HG03558 (cell line): ENCODE results near the gene KAZN.

Experiments
- ATAC-seq: cut with Tn5 transposase; IDR thresholded peaks from one replicate; pipeline ENCODE4 v1.9.1; 2021; ENCODE audit warnings: moderate number of reproducible peaks; ENCODE audit not compliant: unreplicated experiment; ENCODE audit errors: extremely low read depth

KAZN gene

DNA sequence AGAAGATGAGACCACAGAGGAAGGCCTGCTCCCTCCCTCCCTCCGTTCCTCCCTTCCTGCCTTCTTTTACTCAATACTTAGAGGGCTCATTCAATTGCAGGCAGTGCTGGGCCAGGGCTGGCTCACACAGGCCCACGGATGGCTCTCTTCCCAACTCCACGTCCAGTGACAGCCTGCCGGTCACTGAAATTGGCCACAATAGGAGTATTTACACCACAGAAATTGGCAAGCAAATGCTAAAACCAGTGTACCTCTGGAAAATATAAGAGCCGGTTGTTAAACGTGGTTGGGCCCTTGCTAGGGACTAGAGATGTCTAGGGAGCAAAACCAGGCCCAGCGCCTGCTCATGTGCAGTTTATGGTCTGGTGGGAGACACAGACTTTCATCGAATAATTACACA lies 482.6 kb downstream of the KAZN start:
- no peak for ATAC-seq

DNA sequence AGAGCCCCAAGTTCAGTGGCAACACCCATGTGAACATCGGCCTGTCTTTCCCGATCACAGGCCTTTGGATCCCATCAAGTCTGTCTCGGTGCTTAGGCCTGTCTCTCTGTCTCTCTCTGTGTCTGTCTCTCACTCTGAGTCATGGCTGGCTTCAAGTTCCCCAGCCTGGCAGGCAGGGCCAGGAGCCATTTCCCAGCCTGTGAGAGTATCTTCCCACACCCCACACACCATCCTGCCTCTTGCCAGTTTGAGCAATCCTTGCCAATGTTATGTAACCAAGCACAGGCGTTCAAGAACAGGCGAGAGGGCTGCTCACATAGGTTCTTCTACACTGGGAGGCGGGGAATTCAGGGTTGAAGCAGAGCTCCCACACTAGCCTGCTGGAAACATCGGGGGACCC lies 485.1 kb downstream of the KAZN start:
- no peak for ATAC-seq

DNA sequence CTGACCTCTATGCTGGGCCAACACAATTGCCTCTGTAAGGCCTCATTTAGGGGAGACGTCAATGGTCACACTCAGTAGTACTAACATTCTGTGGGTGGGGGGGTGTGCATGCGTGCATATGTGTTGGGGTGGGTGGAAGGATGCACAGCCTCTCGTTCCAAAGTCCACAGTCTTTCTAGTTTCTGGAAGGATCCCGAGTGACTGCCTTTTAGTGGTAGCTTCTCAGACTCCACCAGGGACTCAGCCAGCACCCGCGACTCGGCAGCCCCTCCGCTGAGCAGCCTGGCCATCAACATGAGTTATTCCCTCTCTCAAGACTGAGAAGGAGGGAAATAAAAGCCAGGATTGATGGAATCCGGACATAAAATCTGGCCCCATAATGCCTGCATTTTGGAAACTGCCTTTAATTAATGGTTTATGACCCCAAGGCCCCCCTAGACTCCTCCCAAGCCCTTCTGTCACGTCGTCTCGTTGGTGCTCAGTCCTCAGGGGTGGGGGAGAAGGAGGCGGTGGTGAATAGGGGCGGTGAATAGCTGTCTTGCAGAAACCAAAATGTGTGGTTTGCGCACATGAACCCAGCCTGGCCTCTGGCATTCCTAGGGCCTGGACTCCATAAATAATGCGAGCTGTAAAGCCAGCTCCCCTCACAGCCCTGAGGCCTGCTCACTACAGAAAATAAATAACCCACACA lies 489.9 kb downstream of the KAZN start:
- no peak for ATAC-seq

DNA sequence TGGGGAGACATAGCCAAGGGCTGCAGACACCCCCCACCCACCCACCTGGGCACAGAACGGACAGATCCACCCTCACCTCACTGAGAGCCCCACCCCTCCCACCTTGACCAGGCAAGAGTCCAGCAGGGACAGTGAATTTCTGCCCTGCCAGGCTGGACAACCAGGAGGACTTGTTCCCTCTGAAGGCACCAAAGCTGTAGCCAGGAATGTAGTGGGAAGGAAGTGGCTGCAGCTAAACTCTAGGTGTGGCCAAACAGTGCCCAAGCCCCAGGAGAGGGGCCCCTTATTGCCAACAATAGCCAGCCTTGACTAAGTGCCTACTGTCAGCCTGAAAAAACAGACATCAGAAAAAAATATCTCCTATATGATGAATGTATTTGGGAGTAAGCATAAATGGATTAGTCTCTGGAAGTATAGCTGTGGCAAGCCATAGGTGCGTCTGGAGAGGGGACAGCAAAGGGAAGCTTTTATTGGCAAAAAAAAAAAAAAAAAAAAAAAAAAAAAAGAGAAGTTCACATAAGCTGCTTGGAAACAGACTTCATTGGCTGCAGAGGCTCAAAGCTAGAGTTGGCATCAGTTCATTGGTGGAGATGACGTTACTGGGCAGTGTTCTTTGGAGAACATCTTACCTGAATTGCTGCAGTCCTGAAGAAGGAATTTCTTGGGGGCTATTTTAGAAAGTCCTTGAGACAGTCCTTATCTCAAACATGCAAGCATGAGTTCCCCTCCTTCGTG lies 490.9 kb downstream of the KAZN start:
- ATAC-seq, result no peak

DNA sequence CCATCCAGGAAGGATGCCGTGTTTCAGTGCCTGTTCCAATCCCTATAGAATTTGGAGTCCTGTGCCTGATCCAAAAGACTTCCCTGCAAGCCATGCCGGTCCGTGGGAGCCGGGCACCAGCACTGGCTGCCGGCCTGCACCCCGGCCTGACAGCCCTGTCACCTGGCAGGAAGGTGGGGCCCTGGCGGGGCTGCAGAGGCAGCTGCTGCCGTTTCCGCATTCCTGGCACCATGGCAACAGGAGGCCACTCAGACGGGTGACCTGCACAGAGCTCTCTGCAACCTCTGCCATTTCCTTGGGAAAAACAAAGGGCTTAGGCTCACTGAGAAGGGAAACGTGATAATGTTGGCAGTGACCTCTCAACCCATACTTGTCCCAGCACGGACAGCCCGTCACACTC lies 491.9 kb downstream of the KAZN start:
- ATAC-seq, result no peak

DNA sequence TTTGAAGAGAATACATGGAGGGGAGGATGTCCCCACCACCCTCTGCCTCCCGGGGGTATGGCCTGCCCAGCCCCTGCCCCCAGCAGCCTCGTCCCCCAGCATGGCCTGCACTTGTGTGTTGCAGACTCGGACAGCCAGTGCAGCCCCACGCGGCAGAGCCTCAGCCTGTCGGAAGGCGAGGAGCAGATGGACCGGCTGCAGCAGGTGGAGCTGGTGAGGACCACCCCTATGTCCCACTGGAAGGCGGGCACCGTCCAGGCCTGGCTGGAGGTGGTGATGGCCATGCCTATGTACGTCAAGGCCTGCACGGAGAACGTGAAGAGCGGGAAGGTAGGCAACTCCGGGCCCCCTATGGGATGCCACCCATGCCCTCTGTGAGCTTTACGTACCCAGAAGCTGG lies 495.6 kb downstream of the KAZN start:
- ATAC-seq, result no peak

DNA sequence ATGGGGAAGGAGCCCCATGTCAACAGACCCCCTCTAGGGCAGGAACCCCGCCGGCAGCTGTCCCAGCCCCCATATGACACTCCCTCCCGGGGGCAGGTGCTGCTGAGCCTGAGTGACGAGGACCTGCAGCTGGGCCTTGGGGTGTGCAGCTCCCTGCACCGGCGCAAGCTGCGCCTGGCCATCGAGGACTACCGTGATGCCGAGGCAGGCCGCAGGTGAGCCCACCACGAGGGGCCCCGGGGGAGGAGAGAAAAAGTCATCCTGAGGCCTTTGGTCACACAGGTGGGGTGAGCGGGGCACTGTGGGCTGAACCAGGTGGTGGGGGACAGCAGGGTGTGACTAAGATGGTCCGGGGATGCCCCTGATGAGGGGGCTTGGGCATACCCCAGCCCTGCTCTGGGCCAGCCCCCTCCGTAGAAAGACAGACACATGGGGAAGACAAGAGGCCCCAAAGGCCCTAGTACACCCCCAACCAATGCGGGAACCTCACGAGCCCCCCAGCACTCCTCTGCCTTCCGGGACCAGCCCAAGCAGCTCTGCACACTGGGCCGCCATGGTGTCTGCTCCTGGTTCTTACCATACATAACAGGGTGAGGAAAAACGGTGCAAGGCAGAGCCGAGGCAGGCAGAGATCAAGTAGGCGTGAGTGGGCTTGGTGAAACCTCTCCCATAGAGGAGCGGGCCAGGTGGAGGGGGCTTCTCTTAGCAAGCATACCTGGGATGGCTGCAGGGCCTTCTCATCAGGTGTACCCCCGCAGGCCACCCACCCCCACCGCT lies 496.4 kb downstream of the KAZN start:
- no peak for ATAC-seq

DNA sequence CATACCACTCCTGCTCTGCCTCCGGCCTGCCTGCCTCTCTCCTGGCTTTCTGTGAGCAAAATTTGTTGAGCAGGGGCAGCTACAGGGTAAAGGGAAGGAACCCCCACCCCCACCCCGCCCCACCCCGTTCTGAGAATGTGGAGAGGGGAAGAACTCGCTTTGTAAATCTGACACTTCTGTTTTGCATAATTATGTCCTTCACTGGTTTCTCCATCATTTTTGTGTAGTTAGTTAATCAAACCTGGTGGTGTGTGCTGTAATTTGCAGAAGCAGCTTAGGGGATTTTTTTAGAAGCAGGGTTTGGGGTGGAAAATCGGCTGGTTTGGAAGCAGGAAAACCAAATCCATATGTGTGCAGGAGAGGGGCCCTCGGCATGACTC lies 497.0 kb downstream of the KAZN start:
- no peak for ATAC-seq

DNA sequence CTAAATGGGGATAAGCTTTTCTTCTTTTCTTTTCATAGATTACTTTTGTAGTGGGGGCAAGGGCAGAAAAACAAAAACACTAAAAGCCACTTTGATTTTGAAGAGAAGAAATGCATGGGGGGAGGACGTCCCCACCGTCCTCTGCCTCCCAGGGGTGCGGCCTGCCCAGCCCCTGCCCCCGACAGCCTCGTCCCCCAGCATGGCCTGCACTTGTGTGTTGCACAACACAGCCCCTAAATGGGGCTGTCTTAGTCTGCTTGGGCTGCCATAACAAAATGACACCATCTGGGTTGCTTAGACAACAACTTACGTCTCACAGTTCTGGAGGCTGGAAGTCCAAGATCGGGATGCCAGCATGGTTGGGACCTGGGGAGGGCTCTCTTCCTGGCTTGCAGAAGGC lies 497.8 kb downstream of the KAZN start:
- no peak for ATAC-seq

DNA sequence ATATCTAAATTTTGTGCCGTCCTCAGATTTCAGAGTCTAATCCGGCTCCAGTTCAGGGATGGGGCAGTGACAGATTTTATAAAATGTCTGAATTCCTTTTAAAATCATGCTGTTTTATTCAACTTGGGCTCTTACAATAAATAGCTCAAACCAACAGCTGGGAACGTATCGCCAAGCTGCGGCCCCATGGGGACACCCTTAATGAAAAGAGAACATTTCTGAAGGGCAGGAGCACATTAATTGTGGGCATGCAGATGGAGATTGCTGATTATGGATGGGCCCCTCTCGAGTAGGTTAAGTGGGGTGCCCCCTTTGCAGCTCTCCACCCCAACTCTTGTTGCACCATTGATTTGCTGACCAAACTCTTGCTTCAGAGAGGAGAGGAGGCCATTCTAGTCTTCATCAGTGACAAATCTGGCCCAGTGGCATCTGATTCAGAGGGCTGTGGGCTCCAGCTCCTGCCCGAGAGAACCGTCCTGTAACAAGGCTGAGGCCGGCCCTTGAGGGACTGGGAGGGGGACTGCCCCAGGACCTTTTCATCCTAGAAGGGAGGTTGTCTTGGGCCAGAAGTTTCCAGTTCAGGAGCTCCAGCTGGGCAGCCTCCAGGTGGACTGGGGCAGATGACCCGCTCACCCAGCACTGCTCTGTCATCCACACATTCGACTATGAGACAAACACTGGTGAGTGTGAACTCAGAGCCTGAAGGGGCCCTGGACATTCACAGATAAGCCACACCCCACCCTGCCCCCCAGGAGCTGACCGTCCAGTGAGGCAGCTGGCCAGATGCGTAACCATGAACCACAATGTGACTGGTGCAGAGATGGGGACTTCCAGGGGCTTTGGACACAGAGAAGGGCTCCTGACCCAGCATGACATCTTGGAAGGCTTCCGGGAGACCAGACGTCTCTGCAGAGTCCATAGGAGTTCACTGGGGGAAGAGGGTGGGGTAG lies 500.0 kb downstream of the KAZN start:
- no peak for ATAC-seq

DNA sequence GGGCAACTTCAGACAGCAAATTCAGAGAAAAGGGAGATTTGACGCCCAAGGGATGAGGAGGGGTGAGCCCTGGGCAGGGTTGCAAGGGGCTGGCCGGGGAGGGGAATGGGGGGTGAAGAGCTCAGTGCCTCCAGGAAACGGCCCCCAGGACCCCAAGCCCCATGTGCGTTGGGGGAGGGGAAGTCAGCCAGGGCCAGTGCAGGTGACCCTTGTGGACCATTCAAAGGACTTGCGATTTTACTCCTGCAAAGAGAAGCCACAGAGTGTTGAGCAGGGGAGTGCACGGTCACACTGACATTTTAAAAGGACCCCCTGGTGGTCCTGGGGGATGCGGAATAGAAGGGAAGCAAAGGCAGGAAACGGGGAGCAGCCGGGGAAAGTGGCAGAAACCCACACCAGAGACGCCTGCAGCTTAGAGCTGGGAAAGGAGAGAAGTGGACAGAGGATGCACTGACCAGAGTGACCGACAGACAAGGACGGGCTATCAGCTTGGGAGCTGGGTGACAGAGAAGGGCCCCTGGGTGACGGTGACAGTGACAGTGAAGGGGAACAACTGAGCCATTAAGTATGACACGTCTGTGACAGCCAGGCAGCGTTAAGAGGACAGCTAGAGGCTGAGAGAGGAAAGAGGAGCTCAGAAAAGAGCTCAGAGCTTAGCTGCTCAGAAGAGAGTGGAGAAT lies 501.1 kb downstream of the KAZN start:
- ATAC-seq, result no peak

DNA sequence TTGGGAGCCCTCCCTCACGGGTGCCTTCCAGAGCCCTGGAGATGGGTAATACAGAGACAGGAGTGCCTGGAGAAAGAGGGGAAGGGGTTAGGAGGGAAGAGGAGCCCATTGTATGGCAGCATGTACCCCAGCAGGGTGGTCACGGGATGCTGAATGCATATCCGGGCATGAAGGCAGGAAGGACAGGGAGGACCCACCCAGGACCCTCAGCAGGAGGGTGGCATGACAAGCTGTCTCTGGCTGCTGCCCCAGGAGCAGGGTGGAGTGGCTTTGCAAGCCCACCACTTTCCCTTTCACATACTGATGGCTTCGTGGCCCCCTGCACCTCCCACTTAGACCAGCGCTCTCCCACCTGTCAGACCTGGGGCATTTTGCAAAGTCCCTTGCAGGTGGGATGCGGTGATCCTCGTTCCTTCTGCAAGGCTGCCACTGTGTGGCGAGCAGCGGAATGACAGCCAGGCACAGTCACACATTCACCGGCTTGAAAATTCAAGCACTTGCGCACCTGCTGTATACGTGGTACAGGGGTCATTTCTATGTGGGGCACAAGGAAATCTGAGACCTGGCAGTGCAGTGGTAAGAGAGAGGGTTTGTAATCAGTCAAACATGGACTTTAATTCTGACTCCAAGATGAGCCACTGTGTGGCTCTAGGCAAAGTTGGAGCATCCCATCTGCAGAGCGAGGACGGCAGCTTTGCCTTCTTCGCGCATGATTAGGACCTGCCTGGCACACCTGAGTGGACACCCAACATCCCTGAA lies 501.8 kb downstream of the KAZN start:
- ATAC-seq, result no peak

DNA sequence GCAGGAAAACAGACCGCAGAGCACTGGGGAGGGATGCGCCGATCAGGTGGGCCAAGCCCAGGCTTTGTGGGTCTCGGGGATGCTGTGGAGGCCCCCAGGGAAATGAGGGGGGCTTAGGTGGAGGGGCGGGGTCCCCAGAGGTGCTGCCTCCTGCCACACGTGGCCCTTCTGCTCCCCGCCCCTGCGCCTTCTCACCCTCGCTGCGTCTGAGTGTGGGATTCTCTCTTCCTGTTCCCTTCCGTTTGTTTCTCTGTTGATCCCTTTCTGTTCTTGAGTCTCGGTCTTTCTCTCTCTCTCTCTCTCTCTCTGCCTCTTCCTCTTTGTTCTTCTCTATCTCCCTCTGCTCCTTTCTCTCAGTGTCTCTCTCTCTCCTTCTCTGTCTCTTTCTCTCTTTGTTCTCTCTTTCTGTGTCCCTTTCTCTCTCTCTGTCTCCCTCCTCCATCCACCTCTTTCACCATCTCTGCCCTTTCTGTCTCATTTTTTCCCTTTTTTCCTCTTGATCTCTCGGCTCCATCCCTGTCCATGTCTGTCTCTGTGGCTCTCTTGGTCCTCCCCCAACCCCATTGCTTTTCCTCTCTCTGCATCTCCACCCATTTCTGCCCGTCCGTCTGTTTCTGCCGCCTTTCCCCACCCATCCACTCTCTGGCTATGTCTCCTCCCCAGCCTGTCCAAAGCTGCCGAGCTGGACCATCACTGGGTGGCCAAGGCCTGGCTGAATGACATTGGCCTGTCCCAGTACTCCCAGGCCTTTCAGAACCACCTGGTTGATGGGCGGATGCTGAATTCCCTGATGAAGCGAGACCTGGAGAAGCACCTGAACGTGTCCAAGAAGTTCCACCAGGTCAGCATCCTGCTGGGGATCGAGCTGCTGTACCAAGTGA lies 502.6 kb downstream of the KAZN start:
- no peak for ATAC-seq

DNA sequence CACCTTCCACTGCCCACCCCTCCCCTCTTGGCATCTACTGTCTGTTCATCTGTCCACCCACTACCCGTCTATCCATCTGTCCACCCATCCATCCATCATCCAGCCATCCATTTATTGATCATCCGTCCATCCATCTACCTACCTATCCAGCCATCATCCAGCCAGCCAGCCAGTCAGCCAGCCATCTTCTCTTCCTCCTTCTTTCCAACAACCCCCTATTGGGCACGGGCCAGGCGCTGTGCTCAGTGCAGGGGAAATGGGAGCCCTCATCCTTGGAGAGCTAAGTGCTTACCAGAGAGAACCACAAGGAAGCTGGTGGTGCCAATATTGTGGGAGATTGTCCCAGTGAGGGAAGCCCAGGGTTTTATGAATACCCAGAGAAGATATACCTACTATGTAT lies 503.3 kb downstream of the KAZN start:
- no peak for ATAC-seq

DNA sequence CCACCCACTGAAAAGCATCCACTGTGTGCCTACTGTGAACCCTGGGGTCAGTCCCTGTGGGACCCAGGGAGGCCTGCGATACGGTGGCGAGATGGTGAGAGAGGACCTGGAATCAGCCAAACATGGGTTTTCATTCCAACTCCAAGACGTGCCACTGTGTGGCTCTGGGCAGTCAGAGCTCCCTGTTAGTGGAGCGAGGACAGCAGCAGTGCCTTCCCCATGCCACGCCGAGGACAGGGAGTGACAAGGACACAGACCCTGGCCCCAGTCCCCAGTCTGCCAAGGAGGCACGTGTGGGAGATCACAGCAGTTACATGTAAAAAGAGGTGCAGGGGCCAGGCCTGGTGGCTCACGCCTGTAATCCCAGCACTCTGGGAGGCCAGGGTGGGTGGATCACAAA lies 504.2 kb downstream of the KAZN start:
- no peak for ATAC-seq

DNA sequence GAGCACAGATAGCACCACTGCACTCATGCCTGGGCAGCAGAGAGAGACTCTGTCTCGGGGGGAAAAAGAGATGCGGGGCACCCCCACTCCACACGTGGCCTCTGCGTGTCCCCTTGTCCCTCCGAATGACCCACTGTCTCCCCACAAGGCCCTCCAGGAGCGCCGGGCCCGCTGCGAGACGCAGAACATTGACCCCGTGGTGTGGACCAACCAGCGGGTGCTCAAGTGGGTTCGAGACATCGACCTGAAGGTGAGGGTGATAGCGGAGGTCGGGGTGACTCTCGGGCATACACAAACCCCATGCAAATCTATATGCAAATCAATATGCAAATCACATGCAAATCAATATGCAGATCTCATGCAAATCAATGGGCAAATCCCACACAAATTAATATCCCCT lies 504.7 kb downstream of the KAZN start:
- no peak for ATAC-seq

DNA sequence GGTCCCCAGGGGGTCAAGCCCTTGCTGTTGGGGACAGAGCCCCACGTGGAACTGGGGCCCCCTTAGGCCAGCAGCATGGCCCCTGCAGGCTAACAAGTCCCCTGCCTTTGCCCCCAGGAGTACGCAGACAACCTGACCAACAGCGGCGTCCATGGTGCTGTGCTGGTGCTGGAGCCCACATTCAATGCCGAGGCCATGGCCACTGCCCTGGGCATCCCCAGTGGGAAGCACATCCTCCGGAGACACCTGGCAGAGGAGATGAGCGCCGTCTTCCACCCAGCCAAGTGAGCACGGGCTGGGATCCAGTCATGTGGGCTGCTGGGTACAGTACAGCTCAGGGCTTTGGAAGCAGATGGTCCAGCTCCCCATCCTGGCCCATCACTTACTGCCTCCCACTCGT lies 505.4 kb downstream of the KAZN start:
- ATAC-seq, result no peak

DNA sequence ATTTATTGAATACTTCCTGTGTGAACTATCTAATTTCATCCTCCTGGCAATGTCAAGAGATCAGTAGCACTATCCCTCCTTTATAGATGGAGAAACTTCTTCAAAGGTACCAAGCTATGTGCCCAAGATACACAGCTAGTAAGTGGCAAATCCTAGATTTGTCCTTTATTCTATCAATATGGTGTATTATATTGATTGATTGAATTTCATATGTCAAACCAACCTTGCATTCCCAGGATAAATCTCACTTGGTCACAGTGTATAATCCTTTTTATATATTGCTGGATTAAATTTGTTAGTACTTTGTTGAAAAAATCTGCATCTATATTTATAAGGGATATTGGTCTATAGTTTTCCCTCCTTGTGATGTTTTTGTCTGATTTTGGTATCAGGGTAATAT lies 506.3 kb downstream of the KAZN start:
- ATAC-seq, result no peak
